HG02759 (cell line): ENCODE data around the gene INPP5E.
A peak's percentile ranks its signal among the peaks of the same experiment; 100 is the strongest.
"Not testable (repeated sequence)": the region's sequence is repeated elsewhere in the genome, so short reads cannot be mapped to it uniquely, and the experiment has no call there.

Experiments used
- ATAC-seq: cut with Tn5 transposase; IDR thresholded peaks from one replicate; pipeline ENCODE4 v1.9.1; 2021; ENCODE audit warnings: mild to moderate bottlenecking, moderate library complexity; ENCODE audit not compliant: unreplicated experiment

The INPP5E gene

DNA sequence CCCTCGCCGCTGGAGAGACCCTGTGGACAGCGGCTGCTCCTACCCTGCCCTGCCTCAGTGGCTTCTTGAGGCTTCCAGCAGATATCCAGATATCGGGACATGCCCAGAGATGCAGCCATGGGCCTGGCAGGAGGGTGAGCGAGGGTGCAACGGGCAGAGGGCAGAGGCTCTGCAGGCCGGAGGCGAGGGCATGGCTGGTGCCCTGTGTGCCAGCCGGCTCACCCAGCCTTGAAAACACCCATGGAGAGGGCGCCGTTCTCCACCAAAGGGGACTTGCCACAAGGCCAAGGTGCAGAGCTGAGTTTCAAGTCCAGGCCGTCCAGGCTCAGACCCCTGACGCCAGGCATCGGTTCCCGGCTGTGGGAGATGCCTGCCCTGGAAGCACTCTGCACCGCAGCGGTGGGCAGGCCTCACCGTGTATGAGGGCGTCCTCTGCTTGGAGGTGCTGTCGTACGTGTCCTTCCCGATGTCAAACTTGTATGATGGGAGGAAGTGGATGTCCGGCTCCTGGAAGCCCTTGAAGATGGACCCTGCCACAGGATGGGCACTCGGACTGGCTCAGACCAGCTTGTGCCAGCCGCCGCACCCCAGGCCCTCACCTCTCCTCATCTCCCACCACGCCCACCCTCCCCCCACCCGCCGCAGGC is 8.9 kb downstream of the INPP5E start:
- no peak for ATAC-seq

- ATAC-seq = no peak
These were observed 9.8 kb downstream of the INPP5E start for GRCh38 chr9:136429683-136430491.

DNA sequence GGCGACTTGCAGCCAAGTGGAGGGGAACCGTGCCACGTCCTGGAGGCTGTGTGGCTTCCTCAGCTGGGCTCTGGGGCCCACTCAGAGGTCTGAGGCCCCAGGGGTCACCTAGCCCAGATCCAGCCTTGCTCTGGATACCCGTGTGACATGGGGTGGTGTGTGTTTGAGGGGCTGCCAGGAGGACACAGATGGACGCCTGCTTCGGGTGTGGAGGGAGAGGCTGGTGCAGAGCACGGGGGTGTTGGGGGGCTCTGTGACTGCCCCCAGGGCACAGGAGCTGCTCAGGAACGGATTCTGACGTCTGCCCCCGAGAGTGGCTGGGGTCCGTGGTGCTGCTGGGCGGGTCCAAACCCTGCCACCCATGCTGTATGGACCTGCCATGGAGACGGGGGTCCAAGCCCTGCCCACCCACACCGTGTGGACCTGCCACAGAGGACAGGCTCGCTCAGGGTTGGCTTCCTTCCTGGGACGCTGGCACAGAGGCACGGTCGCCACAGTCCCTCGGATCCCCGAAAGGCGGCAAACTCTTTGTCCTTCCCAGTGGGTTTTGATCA is 10.5 kb downstream of the INPP5E start:
- ATAC-seq = no peak

DNA sequence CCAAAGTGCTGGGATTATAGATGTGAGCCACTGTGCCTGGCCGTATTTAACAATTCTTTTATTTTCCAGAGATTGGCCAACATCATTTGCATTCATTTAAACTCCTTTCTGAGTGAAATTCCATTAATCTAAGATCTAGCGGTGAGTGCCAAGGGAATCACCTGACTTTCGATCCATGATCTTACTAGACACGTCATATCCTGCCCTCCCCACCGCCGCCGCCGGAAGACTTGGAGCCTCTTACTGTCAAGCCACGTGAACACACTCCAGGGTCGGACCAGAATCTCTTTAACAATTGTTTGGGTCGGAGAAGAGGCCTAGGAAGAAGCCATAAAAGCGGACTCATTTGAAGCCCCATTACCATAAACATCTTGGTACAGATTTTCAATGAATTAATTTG is 12.9 kb downstream of the INPP5E start:
- ATAC-seq = no peak

- ATAC-seq = not testable (repeated sequence)
These were observed 14.3 kb downstream of the INPP5E start for GRCh38 chr9:136425367-136425766.

DNA sequence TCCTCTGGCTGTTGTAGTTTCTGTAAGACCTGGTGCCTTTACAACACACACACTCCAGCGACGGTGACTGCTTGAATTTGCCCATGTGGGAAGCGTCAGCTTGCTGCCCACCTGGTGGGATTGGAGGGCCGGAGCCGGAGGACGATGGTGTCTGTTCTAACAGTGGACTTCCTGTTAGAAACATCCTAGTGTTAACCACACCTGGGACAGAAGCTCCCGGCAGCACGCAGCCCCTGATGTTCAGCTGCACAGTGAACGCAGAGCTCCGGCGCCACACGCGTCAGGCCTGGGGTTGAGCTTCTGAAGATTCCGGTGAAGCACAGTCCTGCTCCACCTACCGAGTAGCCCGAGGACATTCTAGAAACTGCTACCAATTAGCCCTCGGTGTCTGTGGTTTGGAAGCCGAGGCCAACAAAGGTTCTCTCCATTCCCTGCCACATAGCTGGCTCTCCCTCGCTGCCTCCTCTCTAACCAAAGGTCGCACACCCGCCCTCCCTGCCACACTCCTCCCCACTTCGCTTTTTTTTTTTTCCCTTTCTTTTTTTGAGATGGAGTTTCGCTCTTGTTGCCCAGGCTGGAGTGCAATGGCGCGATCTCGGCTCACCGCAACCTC is 14.8 kb downstream of the INPP5E start:
- ATAC-seq = no peak

- ATAC-seq = no peak
These were observed 16.1 kb downstream of the INPP5E start for GRCh38 chr9:136423432-136424146.

GRCh38 chr9:136422876-136423275 is 16.8 kb downstream of the INPP5E start:
- no peak for ATAC-seq

DNA sequence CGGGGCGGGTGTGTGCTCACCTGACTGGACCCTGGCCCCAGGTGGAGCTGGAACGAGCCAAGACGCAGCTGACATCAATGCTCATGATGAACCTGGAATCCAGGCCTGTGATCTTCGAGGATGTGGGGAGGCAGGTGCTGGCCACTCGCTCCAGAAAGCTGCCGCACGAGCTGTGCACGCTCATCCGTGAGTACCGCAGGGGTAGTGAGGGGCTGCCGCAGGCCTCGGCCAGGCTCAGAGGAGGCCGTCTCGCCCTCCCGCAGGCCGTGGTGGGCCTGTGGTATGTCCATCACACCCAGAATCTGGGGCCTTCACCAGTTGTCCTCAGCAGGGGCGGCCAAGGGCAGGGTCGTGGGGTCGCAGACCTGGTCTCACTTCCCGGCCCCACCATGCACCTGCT is 17.9 kb downstream of the INPP5E start:
- ATAC-seq = no peak

DNA sequence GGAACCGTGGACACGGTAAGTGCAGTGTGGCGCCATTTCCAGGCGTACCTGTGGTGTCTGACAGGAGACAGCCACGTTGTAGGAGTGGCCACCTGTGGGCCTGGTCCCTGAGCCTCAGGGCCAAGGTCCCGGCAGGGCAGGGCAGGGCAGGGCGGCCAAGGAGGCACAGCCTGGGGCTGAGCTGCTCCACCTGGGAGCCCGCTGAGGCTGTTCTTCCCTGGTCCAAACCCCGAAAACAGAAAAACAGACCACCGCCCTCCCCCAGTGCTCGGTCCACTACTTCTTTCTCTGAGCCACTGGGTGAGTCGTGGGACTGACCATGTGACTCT is 20.6 kb downstream of the INPP5E start:
- no peak for ATAC-seq

DNA sequence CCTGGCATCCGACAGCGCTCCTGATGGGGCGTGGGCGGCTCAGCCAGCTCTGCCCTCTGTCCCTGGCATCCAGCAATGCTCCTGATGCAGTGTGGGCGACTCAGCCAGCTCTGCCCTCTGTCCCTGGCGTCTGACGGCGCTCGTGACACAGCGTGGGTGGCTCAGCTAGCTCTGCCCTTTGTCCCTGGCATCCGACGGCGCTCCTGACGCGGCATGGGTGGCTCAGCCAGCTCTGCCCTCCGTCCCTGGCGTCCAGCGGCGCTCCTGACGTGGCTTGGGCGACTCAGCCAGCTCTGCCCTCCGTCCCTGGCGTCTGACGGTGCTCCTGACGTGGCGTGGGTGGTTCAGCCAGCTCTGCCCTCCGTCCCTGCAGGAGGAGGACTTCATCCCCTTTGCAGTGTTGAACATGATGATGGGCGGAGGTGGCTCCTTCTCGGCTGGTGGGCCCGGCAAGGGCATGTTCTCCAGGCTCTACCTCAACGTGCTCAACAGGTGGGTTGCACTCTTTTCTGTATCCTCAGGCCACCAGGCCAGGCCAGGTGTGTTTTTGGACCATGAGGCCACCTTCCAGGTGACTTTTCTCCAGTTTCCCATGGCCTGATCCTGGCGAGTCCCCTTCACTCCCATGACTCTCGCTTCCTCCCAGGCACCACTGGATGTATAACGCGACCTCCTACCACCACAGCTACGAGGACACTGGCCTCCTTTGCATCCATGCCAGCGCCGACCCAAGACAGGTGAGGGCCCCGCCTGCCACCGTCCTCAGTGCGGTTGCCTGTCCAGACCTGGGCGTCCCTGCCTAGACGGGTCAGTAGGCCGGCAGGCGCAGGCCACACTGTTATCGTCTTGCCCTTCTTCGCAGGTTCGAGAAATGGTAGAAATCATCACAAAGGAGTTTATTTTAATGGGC is 21.2 kb downstream of the INPP5E start:
- ATAC-seq = no peak

GRCh38 chr9:136416914-136417313 is 22.7 kb downstream of the INPP5E start:
- ATAC-seq = no peak

DNA sequence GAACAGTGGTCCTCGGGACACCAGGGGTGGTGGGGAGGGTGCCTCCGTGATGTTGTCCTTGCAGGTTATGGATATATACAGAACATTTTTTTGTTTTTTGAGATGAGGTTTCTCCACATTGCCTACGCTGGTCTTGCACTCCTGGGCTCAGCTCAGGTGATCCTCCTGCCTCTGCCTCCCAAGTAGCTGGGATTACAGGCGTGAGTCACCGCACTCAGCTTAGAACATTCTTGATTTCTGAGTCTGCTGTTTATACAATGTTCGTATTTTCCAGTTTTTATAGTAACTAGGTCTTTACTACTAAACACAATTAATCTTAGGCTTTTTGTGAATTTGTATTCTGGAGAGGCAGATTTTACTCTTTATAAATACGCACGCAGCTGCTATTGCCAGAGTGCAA is 23.2 kb downstream of the INPP5E start:
- ATAC-seq = no peak

GRCh38 chr9:136412962-136413361 is 26.7 kb downstream of the INPP5E start:
- ATAC-seq = no peak

DNA sequence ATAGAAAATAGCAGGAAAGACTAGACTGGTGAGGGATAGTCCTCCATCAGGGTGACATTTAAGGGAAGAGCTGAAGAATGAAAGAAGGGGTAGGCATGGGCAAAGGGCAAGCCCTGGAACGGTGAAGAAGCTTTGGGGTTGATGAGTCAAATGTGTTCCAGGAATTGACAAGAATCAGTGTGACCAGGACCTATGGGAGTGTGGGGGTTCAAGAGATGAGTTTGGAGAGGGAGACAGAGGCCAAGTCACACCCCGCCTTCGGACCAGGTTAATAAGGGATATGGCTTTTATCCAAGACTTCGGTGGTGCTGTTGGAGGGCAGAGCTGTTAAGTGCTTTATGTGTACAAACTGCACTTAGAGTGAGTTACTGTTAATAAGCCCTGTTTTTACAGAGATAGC is 28.3 kb downstream of the INPP5E start:
- no peak for ATAC-seq

GRCh38 chr9:136410500-136411287 is 29.0 kb downstream of the INPP5E start, which contains the start of the genes ENTR1 and PMPCA:
Gene ENTR1 (minus strand): TSS chr9:136410614. CDS start chr9:136410397, 217 bp downstream.
Gene PMPCA (plus strand): TSS chr9:136410658. CDS start chr9:136410669, 11 bp downstream.
- peak; percentile 87 for ATAC-seq

DNA sequence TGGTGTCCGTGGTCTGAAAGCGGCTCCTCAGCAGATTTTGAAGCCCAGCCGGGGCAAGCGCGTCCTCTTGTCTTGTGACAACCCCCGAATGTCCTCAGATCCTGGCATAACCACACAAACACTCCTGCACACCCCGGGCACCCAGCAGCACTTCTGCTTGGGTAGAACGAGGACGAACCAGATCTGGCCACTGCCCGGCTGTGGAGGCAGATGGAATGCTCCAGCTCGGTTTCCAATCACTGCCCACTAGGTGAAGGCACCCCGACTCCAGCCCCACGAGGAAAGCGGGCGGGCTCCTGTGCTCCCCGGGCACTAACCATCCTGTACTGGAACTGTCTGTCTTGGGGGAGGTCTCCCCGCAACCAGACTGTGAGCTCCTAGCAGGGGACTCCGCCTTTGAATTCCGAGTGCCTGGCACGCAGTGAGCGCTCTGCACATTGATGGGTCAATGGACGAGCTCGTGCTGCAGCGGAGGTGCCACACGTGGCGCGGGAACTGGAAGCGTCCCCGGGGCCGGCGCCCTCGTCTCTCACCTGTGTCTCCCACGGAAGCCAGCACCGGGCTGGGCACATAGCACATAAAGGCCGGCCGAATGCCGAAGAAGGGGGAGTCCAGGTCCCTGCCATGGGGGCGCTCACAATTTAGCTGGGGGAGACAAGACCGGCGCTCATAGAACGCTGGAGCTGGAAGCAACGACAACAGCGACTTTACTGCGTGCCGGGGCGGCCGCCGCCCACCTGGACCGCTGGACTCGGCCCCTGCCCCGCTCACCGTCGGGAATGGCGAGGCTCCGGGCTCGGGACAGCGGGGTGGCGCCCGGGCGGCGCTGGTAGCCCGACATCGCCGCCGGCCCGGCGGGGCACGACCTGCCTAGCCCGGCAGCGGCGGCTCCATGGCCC is 29.8 kb downstream of the INPP5E start:
- peak; percentile 36 for ATAC-seq

DNA sequence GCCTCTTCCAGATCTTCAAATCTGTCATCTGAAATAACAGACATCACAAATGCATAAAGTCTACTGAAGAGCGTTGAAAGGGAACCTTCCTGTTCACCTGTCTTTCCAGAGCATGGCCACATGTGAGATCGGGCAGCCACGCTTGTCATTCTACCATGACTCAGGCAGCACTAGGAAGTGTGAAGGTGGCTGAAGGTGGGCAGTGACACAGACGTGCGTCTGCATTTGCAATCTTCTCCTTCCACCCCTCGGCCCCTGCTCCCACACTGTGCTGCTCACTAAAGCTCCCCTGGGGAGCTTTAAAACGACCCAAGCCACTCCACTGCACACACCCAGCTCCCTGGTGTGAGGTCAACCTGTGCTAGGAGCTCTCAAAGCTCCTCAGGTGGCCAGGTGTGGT is 31.7 kb downstream of the INPP5E start:
- no peak for ATAC-seq
